GM12875 (cell line): Measurements from ENCODE around the gene ZBTB16.

Experiments
- H3K4me3 ChIP-seq: one replicate; pipeline ENCODE4 v1.5.1; 2011; ENCODE audit warnings: low read depth, low read length, control low read depth
- CTCF ChIP-seq: IDR thresholded peaks from 2 replicates; pipeline ENCODE4 v1.5.1; 2011; ENCODE audit warnings: low read depth, mild to moderate bottlenecking, control low read depth, inconsistent platforms, low read length, moderate library complexity, borderline replicate concordance; ENCODE audit not compliant: insufficient read depth

The ZBTB16 gene

GRCh38 chr11:114252767-114253166 lies 193.3 kb downstream of the ZBTB16 start:
- no peak overlapping the region for H3K4me3 ChIP-seq
- TF ChIP-seq CTCF = no peak

- TF ChIP-seq CTCF = no peak
- H3K4me3 ChIP-seq = no peak overlapping the region
Observed at GRCh38 chr11:114253771-114254170, 194.3 kb downstream of the ZBTB16 start.

- H3K4me3 ChIP-seq = no peak overlapping the region
- TF ChIP-seq CTCF = no peak
Observed at GRCh38 chr11:114254571-114255146, 195.1 kb downstream of the ZBTB16 start.

- no peak overlapping the region for H3K4me3 ChIP-seq
- TF ChIP-seq CTCF = no peak
Observed at GRCh38 chr11:114255289-114255688, 195.8 kb downstream of the ZBTB16 start.

GRCh38 chr11:114256176-114256966 lies 196.9 kb downstream of the ZBTB16 start:
- H3K4me3 ChIP-seq = no peak overlapping the region
- TF ChIP-seq CTCF = no peak

GRCh38 chr11:114256967-114257286 lies 197.4 kb downstream of the ZBTB16 start:
- no peak overlapping the region for H3K4me3 ChIP-seq
- TF ChIP-seq CTCF = no peak
